Fibroblast of skin of left biceps (primary cell): ENCODE measurements around the gene ACO2.
"Not testable (repeated sequence)": the region's sequence is repeated elsewhere in the genome, so short reads cannot be mapped to it uniquely, and the experiment has no call there.

Experiments used
- DNase-seq, 2 experiments: peaks; one replicate each; pipeline ENCODE4 v3.0.0-alpha.2; 2013; ENCODE audit warnings: low read depth in 2 of 2

The ACO2 gene

GRCh38 chr22:41540365-41540764, 71.4 kb downstream of the ACO2 start:
- DNase-seq, result no peak

DNA sequence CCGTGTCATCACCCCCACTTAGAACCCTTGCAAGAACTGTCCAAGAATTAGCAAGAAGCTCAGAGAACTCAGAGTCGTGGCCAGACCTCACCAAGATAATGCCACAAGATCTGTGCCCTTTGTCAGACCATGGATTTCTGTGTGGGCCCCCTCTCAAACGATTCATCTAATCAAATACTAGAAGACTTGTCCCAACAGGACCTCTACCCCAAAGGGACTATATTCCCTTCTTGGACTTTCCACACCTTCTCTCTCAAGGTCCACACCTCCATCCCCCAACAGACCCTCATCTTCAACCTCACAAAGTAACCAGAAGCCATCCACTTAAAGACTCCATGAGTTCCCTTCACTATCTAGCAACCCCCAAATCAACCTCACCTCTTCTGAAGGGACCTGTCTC, 72.6 kb downstream of the ACO2 start:
- no peak for DNase-seq

DNA sequence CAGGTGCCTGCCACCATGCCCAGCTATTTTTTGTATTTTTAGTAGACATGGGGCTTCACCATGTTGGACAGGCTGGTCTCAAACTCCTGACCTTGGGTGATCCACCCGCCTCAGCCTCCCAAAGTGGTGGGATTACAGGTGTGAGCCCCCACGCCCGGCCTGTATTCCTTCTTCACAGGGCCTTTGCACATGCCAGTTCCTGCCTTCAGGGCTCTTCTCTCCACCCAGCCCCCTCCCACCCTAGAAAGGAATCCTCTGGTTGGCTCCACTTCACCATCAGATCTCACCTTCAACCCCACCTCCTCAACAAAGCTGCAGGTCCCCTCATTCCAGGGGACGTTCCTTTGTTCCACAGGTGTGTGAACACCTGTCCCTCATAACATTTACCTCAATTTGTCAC, 73.3 kb downstream of the ACO2 start:
- DNase-seq, result no peak

DNA sequence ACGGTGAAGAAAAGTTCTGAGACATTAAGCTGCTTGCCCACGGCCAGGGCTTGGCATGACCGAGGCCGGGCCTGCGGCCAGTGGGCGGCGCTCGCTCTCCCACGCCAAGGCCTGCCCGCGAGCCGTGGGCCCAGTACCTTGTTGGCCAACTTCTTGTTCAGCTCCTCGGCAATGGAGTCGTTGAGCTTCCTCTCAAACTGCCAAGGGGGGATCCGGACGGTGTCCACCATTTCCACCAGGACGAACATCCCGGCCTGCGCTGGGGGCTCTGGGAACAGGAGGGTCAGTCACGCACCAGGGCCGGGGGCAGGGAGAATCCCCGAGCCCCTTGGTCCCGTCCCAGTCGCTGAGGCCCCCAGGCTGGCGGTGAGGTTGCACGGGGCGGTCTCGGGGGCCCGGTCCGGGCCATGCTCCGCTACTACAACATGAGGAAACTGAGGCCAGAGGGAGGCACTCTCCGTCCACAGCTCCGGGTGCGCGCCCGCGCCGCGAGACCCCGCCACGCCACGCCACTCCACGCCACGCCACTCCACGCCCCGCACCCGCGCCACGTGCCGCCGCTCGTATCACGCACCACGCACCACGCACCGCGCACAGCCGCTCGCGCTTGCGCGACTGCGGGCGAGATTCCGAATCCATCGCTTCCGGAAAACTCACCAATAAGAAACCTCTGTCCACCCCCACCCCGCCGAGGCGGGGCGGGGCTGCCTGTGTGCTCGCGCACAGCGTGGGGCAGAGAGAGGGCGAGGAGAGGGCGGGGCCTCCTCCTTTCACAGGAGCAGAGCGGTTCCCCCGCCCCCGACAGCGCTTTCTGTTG, 75.1 kb downstream of the ACO2 start, which contains the start of gene POLR3H:
POLR3H (minus strand) TSS at position 617 of the 817 bp plus-strand sequence; CDS start at position 248, 369 bp downstream.
- DNase-seq, result peak; percentile 91 to 93

DNA sequence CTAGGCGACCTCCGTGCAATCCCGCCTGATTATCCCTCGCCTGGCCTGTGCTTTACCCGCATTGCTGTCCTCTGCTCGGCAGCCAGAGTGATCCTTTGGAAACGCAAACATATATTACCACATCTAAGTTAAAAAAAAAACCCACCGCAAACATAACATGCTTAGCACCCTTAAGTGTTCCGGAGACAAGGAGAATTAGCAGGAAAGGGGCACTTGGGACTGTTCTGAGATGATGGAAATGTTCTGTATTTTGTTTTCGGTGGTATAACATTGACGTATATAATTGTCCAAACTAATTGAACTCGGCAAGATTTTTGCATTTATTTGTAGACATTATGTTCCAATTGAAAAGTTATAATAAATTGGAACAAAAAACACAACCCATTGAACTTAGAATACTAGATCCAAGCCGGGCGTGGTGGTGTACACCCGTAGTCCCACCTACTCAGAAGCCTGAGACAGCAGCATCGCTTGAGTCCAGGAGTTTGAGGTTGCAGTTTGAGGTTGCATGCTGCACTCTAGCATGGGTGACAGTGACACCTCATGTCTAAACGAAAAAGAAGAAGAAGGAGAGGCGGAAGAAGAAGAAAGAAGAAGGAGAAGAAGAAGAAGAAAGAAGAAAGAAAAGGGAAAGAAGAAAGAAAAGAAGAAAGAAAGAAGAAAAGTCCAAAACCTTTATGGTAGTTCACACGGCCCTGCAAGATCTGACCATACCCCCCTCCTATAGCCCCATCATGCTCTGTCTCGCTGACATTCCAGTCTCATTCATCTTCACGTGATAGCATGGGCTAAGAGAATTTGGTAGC, 76.0 kb downstream of the ACO2 start:
- DNase-seq, result no peak

DNA sequence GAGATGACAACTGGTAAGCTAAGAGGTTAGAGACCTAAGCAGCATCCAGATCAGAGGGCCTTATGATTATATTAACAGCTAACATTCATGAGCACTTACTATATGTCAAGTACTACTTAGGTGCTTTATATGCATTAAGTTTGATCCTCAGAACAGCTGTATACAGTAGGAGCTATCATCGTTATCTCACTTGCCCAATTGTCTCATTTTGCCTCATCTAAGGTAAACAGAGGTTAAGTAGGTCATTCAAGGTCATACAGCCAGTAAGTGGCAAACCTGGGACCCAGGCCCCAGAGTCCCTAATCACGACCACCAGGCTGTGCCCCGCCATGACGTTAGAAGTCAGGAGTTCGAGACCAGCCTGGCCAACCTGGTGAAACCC, 79.9 kb downstream of the ACO2 start:
- DNase-seq, result no peak

DNA sequence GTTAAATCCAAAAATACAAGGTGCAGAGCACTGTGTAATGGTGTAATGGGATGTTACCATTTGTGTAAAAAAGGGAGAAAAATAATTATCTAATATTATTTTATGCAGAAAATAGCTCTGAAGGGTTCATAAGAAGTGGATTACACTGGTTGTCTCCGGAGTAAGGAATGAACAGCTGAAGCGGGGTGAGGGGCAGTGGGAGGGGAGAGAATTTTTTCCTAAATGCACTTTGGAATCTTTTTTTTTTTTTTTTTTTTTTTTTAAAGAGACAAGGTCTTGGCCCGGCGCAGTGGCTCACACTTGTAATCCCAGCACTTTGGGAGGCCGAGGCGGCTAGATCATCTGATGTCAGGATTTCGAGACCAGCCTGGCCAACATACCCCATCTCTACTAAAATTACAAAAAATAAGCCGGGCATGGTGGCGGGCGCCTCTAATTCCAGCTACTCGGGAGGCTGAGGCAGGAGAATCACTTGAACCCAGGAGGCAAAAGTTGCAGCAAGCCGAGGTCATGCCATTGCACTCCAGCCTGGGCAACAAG, 82.1 kb downstream of the ACO2 start:
- DNase-seq, result no peak

DNA sequence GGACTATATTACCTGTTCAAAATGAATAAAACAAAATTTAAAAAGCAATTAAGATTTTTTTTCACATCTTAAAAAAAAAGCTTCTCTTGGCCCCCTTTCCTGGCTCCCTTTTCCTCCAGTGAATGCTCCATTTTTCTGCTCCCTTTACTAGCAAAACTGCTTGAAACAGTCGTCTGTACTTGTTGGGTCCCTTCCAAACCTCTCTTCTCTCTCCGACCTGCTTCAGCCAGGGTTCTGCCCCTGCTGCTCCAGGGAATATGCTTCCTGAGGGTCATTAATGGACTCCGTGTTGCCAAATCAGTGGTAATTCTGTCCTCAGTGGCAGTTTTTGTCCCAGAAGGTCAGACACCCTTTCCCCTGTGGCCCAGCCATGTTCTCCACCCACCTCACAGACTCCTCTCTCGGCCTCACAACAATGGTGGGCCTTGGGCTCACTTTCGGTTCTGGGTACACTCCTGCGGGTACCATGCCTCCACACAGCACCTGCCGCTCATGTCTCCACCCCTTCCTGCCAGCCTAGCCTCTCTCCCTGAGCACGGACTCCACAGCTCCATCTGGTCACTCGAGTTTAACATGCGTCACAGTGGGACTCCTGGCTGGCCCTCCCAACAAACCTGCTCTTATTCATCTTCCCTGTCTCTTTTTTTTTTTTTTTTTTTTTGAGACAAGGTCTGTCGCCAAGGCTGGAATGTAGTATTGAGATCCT, 83.1 kb downstream of the ACO2 start:
- no peak for DNase-seq

DNA sequence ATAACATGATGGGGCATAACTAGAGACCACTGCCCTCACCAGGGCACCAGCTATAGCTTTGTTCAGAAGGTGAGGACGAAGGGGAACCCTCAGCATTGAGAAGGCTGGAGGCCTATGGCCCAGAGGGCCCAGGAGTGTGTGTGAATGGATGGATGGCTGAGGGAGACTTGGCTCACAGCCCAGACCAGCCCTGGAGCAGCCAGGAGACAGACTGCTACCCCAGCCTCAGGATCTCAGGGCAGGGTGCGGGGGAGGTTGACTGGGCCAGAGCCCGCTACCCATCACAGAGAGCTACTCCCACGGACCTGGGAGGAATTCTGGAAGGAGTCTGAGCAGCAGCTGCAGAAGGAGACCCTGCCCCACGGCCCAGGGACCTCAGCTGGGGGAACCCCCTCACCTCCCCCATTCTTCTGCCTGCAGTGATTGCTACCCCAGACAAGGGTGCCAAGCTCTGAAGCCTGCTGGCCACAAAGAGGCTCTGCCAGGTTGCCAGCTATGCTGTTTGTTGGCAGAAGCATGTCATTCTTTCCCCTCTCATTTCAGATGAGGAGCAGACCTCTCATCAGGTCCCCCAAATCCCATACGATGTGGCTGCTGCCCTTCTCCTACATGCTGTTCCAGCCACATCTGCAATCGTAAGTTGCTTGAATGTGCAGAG, 86.5 kb downstream of the ACO2 start:
- no peak for DNase-seq

DNA sequence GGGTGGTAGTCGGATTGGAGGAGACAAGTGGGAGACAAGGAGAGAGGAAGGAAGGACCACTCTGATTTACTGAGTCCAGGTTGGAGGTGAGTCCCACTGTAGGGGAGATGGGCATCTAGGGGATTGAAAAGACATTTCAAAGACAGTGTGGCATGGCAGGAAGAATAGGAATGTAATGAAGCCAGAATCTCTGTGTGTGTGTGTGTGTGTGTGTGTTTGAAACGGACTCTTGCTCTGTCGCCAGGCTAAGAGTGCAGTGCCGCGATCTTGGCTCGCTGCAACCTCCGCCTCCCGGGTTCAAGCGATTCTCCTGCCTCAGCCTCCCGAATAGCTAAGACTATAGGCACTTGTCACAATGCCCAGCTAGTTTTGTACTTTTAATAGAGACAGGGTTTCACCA, 87.6 kb downstream of the ACO2 start:
- no peak for DNase-seq

GRCh38 chr22:41557401-41558240, 88.7 kb downstream of the ACO2 start:
- no peak for DNase-seq

GRCh38 chr22:41558241-41558630, 89.3 kb downstream of the ACO2 start:
- not testable (repeated sequence) for DNase-seq

DNA sequence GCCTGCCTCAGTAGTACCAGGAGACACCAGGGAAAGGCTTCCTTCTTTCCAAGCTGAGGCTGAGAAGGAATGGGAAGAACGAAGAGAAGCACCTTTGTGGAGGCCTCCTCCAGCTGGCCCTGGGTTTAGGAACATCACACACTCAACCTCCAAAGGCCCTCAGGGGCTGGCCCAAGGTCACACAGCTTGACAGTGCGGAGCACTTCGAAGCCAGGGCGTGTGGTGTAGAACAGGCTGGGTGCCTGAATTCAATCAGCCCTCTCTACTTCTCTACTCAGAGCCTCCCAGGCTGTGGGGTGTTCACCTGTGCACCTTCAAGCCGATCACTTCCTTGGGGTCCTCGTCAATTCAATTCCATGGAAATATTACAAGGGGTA, 91.2 kb downstream of the ACO2 start:
- DNase-seq, result no peak

DNA sequence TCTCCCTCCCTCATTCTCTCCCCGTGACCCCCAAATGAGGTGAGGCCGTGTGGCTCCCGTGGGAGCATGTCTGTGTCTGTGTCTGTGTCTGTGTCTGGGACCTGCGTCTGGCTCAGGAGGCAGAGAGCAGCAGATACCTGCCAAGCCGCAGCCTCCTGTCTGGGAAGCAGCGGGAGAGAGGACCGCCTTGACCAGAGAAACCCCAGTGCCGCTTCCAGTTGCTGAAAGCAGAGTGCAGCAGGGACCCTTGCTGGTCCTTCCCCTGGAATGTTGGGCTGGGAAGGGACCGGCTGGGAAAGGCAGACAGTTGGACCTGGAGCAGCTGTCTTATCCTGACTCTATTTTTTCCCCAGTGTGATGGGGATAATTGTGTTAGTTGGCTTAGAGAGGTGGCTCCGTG, 92.4 kb downstream of the ACO2 start:
- DNase-seq, result no peak

- DNase-seq, result no peak
Measured at GRCh38 chr22:41561788-41562187, 92.9 kb downstream of the ACO2 start.

DNA sequence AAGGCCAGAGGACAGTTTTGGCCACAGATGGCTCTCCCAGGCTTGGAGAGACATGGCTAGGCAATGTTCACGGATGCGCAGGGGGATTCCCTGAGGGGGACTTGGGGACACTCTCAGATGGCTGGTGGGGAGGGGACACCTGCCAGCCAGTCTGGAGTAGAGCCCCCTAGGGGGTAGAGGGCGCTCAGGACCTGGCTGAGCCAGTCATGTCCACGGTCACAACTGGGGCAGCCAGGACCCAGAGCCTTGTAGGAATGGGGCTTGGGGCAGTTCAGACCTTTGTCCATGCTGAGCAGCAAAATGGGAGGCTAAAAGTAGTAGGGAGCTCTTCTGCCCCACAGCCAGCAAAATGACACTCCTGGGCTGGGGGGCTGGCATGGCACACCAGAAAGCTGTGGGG, 93.5 kb downstream of the ACO2 start:
- DNase-seq, result no peak

GRCh38 chr22:41563051-41563711, 94.3 kb downstream of the ACO2 start:
- DNase-seq, result peak in 1 of 2 experiments; percentile 41

DNA sequence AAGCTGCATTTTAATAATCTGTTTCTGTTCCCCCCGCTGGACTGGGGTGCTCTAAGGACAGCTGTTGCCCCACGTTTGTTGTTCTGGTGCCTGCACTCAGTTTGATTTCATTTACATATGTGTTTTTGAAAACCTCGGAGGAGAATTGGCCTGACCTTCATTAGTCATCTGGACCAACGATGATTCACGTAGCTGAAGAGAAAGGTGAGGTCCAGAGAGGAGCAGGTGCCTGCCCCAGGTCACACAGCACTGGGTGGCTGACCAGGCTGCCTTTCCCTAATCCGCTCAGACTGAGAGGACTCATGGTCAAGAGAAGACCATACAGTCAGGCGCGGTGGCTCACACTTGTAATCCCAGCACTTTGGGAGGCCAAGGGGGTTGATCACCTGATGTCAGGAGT, 95.6 kb downstream of the ACO2 start:
- DNase-seq, result no peak

DNA sequence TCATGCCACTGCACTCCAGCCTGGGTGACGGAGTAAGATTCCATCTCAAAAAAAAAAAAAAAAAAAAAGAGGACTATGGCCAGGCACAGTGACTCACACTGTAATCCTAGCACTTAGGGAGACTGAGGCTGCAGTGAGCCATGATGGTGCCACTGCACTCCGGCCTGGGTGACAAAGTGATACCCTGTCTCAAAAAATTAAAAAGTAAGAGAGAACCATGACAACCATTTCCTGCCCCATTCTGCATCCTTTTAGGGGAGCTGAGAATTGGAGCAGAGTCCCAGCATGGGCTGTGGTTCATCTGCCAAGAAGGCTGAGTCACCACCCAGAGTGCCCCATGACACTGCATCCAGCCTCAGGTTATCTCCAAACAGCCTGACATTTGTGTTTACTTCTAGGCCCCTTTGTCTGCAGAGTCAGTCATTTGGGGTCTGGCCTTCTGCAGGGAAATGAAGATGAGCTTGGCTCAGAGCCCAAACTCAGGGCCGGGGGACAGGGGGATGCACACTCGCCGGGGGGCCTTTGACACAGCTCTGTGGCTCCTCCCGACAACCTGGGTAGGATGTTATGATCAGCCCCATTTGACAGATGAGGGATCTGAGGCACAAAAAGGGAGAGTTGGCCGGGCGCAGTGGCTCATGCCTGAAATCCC, 96.6 kb downstream of the ACO2 start:
- peak in 1 of 2 experiments; percentile 40 for DNase-seq

- no peak for DNase-seq
Measured at GRCh38 chr22:41567512-41567768, 98.5 kb downstream of the ACO2 start.
